Fibroblast of lung (primary cell): ENCODE measurements around the gene TTC3. TPM values are rescaled to one million over a fixed set of nuclear protein-coding genes. Genes with fewer than 3 reads are reported as not detected.

Experiments
- DNase-seq, 2 donors: peaks; one replicate each; pipeline versions ENCODE4 v3.0.0 to v3.0.0-alpha.2; 2010; ENCODE audit warnings: low read depth in 2 of 2
- H2AFZ ChIP-seq: 2 replicates; pipeline ENCODE4 v1.5.1; 2012; ENCODE audit warnings: low read length, control low read depth, inconsistent platforms
- H3K27ac ChIP-seq: 2 replicates; pipeline ENCODE4 v1.5.1; 2011; ENCODE audit warnings: low read length, control low read depth; ENCODE audit not compliant: insufficient read depth
- H3K27me3 ChIP-seq: 2 replicates; pipeline ENCODE4 v1.5.1; 2011; ENCODE audit warnings: mild to moderate bottlenecking, low read length; ENCODE audit not compliant: control insufficient read depth, insufficient read depth
- H3K36me3 ChIP-seq: 2 replicates; pipeline ENCODE4 v1.5.1; 2011; ENCODE audit warnings: low read length; ENCODE audit not compliant: control insufficient read depth, insufficient read depth
- H3K4me1 ChIP-seq: 2 replicates; pipeline ENCODE4 v1.5.1; 2011; ENCODE audit warnings: low read length; ENCODE audit not compliant: control insufficient read depth, insufficient read depth; ENCODE audit errors: extremely low read depth
- H3K4me2 ChIP-seq: 2 replicates; pipeline ENCODE4 v1.5.1; 2011; ENCODE audit warnings: low read length, control low read depth; ENCODE audit not compliant: insufficient read depth; ENCODE audit errors: extremely low read depth
- H3K4me3 ChIP-seq, 4 experiments: fragments of 200-600 bp in 1 of 4; sonication (generic) in 1 of 4; replicated peaks in 1 of 4; 2 replicates each; pipeline ENCODE4 v1.5.1; 2011 to 2016; ENCODE audit warnings: low read length in 4 of 4, low read depth in 3 of 4, mild to moderate bottlenecking in 3 of 4, control low read depth in 2 of 4, inconsistent platforms in 1 of 4, mixed read lengths in 1 of 4; ENCODE audit not compliant: insufficient read depth in 1 of 4; ENCODE audit errors: control extremely low read depth in 1 of 4
- H3K79me2 ChIP-seq: 2 replicates; pipeline ENCODE4 v1.5.1; 2012; ENCODE audit warnings: mild to moderate bottlenecking, low read length, inconsistent platforms; ENCODE audit not compliant: control insufficient read depth, insufficient read depth
- H3K9ac ChIP-seq: 2 replicates; pipeline ENCODE4 v1.5.1; 2011; ENCODE audit warnings: mild to moderate bottlenecking, low read length, control low read depth; ENCODE audit not compliant: insufficient read depth
- H3K9me3 ChIP-seq: 2 replicates; pipeline ENCODE4 v1.5.1; 2012; ENCODE audit warnings: low read depth, low read length; ENCODE audit not compliant: control insufficient read depth, insufficient read depth
- H4K20me1 ChIP-seq: 2 replicates; pipeline ENCODE4 v1.5.1; 2011; ENCODE audit warnings: low read length; ENCODE audit not compliant: control insufficient read depth, insufficient read depth; ENCODE audit errors: extremely low read depth
- EZH2 ChIP-seq: IDR thresholded peaks from 2 replicates; pipeline ENCODE4 v1.5.1; 2012; ENCODE audit warnings: low read length, control low read depth, mild to moderate bottlenecking; ENCODE audit errors: missing control alignments
- polyA plus RNA-seq, 2 donors: library from polyadenylated mRNA; depleted of rRNA in 1 of 2; stranded (reverse) in 1 of 2; unstranded in 1 of 2; fragments of >200 nt; gene quantifications; 2 replicates each; pipeline ENCODE4 v1.2.1, GENCODE V29; 2011 to 2012; ENCODE audit warnings: missing spikeins in 1 of 2
- total RNA-seq: library from RNA; depleted of rRNA; stranded (reverse); fragments of >200 nt; gene quantifications from 2 replicates; pipeline ENCODE4 v1.2.1, GENCODE V29; 2014
- TF ChIP-seq, protein P1 (sequence below), 2 donors: IDR thresholded peaks in 1 of 2; conservative IDR thresholded peaks in 1 of 2; 1 replicate in 1 of 2; 2 replicates in 1 of 2; pipeline ENCODE4 v1.5.1; 2011 to 2012; ENCODE audit warnings: low read length in 2 of 2, control low read depth in 1 of 2, inconsistent platforms in 1 of 2, low read depth in 1 of 2, mild to moderate bottlenecking in 1 of 2

Gene TTC3
- total and polyA plus RNA-seq, 2 donors (not counting 1 experiment from before 2014, with no cell fraction given): 121 to 224 TPM

GRCh38 chr21:37230632-37231248 is 157.7 kb downstream of the TTC3 start:
- TF ChIP-seq, protein P1, sequence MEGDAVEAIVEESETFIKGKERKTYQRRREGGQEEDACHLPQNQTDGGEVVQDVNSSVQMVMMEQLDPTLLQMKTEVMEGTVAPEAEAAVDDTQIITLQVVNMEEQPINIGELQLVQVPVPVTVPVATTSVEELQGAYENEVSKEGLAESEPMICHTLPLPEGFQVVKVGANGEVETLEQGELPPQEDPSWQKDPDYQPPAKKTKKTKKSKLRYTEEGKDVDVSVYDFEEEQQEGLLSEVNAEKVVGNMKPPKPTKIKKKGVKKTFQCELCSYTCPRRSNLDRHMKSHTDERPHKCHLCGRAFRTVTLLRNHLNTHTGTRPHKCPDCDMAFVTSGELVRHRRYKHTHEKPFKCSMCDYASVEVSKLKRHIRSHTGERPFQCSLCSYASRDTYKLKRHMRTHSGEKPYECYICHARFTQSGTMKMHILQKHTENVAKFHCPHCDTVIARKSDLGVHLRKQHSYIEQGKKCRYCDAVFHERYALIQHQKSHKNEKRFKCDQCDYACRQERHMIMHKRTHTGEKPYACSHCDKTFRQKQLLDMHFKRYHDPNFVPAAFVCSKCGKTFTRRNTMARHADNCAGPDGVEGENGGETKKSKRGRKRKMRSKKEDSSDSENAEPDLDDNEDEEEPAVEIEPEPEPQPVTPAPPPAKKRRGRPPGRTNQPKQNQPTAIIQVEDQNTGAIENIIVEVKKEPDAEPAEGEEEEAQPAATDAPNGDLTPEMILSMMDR (conservative IDR thresholded peaks at IDR 0.05 in 1 of 2, IDR thresholded peaks at IDR 0.05 in 1 of 2; ENCODE audit: low read depth in 1 of 2, low read length in 2 of 2): no peak
- no peak for TF ChIP-seq EZH2
- Histone ChIP-seq H3K4me3 (no peak overlapping the region), H3K27me3 (no peaks in the 10 kb centered on the region), H3K9me3 (no peaks in the 10 kb centered on the region), H4K20me1 (no peaks in the 10 kb centered on the region), H3K4me1 (no peaks in the 10 kb centered on the region), H3K4me2 (no peak overlapping the region), H2AFZ (no peak overlapping the region), H3K79me2 (no peaks in the 10 kb centered on the region), H3K27ac (no peak overlapping the region), H3K9ac (no peak overlapping the region), H3K36me3 (peaks cover 32% of the 10 kb centered on the region)
- DNase-seq: no peak

DNA sequence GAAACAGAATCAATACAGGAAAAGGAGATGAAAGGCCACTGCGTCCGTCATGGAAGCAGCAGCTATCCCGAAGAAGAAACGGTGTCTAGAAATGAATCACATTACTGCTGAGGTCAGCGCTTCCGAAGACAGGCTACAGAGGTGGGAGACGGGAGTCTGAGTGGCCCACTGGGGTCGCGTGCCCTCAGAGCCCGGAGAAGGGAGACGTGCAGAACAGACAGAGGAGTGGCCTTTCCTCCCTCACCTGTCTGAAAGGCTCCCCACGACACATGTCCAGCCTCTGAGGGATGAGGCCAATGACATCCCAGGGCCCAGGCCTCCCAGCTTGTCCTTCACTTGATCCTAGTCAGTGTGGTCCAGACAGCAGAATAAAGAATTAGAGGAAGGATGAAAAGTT is 158.2 kb downstream of the TTC3 start:
- no peak for TF ChIP-seq EZH2
- TF ChIP-seq, protein P1 (conservative IDR thresholded peaks at IDR 0.05 in 1 of 2, IDR thresholded peaks at IDR 0.05 in 1 of 2; ENCODE audit: low read depth in 1 of 2, low read length in 2 of 2): no peak
- Histone ChIP-seq H3K9ac (no peak overlapping the region), H3K27ac (no peak overlapping the region), H2AFZ (no peak overlapping the region), H3K4me3 (no peak overlapping the region), H3K36me3 (peaks cover 31% of the 10 kb centered on the region), H4K20me1 (no peaks in the 10 kb centered on the region), H3K27me3 (no peaks in the 10 kb centered on the region), H3K4me2 (no peak overlapping the region), H3K4me1 (no peaks in the 10 kb centered on the region), H3K79me2 (no peaks in the 10 kb centered on the region), H3K9me3 (no peaks in the 10 kb centered on the region)
- DNase-seq: no peak

GRCh38 chr21:37231671-37232070 is 158.6 kb downstream of the TTC3 start:
- H3K27ac ChIP-seq: no peak overlapping the region
- H4K20me1 ChIP-seq: no peaks in the 10 kb centered on the region
- H3K4me2 ChIP-seq: no peak overlapping the region
- H3K9ac ChIP-seq: no peak overlapping the region
- no peaks in the 10 kb centered on the region for H3K9me3 ChIP-seq
- H3K79me2 ChIP-seq: no peaks in the 10 kb centered on the region
- no peak overlapping the region for H2AFZ ChIP-seq
- TF ChIP-seq, protein P1 (conservative IDR thresholded peaks at IDR 0.05 in 1 of 2, IDR thresholded peaks at IDR 0.05 in 1 of 2; ENCODE audit: low read depth in 1 of 2, low read length in 2 of 2): no peak
- no peak for TF ChIP-seq EZH2
- H3K4me1 ChIP-seq: no peaks in the 10 kb centered on the region
- no peaks in the 10 kb centered on the region for H3K27me3 ChIP-seq
- no peak for DNase-seq
- H3K36me3 ChIP-seq: peaks cover 31% of the 10 kb centered on the region
- H3K4me3 ChIP-seq: no peak overlapping the region
